Measurements from ENCODE around the gene PFN4. TPM values are rescaled to one million over a fixed set of nuclear protein-coding genes. Genes with fewer than 3 reads are reported as not detected.
"Not testable (repeated sequence)": the region's sequence is repeated elsewhere in the genome, so short reads cannot be mapped to it uniquely, and the experiment has no call there.

The PFN4 gene
- total RNA-seq, 1 donor from 2014 or later = 1.0 TPM

DNA sequence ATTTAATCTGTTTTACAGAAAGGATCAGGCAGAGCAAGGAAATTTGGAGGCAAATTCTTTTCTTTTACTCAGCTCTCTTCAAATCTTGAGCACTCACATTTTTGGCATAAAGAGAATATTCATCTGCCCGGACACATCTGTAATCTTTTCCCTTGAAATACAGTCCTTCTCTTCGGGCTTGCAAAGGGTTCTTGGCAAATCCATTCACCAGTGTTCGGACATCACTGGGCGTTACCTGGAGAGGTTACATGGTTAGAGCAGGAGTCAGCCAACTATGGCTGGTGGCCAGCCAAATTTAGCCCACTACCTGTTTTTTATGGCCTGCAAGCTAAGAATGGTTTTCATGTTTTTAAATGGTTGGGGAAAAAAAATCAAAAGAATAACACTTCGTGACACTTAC lies 2.1 kb downstream of the PFN4 start:
- DNase-seq (ENCODE audit: low spot score) = no peak
- intact Hi-C loops (cut with DNase I) = loop anchor here (5.0 kb wide), 1 partner anchor 179 kb away; the partner anchor contains the start of gene UBXN2A

DNA sequence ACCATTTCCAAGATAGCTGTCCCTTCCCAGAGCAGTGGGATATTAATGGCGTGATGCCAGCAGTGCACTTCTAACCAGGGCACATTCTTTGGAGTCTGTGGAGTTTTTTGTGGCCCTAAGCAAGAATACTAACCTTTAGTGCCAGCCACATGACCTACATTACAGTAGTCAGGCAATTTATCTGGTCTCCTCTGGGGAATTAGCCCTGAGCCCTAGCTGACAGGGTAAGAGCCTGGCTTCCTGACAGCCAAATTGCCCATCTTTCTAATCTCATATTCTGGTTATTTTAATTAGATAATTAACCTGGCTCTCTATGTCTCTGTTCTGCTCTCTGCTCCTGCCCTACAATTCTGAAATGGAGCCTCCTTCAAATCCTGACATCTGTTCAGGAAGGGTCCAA lies 5.2 kb downstream of the PFN4 start:
- DNase-seq (ENCODE audit: low spot score) = no peak
- intact Hi-C loops (cut with DNase I) = no loop called here

DNA sequence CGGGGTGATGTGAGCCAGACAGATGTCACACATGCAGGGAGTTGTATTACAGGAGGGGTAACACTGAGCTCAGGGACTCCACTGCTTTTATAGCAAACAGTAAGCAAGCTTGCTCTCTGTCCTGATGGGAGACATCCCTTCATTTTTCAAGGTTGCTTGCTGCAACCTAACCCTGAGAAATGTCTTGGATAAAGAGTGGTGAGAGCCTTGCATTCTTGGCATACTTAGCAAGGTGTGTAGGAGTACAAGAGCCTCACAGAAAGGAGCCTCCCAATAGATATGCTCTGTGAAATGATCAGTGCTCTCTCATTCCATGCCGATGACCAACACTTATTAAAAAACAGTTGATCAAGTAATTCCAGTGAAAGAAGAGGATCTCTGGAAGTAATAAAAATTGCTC lies 8.1 kb downstream of the PFN4 start:
- DNase-seq (ENCODE audit: low spot score) = no peak
- intact Hi-C loops (cut with DNase I) = no loop called here

DNA sequence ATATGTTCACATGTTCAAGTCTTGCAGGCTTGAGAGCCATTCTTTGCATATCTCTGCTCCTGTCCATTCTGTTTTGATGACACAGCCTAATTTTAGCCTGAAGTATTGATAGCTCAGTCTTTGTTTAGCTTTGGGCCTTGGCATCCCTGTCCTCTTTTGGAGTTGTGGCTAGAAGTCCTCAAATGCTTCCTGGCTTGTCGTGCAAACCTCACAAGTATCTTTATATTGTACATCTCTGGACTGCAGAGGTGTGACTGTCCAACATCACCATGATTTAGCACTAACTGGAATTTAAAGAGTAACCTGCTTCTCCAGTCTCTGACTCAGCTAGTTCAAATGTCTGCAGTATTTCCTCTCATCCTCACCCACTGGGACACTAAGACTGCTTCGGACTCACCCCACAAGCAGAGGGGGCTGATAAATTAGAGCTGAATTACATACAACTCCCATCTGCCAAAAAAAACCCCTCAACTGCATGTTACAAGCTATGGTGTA lies 11.7 kb downstream of the PFN4 start:
- DNase-seq (ENCODE audit: low spot score) = no peak
- intact Hi-C loops (cut with DNase I) = no loop called here

DNA sequence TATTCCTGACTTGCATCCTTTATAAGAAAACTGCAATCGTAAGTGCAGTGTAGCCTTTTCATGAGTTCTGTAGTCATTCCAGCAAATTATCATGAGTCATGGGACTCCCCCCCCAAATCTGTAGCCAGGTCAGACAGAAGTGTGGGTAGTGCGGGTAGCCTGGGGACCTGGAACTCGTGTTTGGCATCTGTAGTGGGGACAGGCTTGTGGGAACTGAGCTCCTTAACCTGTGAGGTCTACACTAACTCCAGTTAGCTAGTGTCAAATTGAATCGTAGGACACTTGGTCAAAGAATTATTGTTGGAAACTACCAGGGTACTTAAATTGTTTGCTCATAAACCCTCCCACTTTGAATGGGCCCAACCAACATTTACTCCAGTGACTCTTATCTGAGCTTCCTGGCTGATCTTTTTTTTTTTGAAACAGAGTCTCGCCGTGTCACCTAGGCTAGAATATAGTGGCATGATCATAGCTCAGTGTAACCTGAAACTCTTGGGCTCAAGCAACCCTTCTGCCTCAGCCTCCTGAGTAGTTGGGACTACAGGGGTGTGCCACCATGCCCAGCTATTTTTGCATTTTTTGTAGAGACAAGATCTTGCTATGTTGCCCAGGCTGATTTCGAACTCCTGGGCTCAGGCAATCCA lies 12.4 kb downstream of the PFN4 start:
- intact Hi-C loops (cut with DNase I) = no loop called here
- no peak for DNase-seq (ENCODE audit: low spot score)

DNA sequence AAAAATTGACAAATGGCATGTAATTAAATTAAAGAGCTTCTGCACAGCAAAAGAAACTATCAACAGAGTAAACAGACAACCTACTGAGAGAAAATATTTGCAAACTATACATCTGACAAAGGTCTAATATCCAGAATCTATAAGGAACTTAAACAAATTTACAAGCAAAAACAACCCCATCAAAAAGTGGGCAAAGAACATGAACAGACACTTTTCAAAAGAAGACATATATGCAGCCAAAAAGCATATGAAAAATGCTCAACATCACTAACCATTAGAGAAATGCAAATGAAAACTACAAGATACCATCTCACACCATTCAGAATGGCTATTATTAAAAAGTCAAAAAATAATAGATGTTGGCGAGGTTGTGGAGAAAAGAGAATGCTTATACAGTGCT lies 13.7 kb downstream of the PFN4 start:
- intact Hi-C loops (cut with DNase I); DNase-seq (ENCODE audit: low spot score): not testable (repeated sequence)

DNA sequence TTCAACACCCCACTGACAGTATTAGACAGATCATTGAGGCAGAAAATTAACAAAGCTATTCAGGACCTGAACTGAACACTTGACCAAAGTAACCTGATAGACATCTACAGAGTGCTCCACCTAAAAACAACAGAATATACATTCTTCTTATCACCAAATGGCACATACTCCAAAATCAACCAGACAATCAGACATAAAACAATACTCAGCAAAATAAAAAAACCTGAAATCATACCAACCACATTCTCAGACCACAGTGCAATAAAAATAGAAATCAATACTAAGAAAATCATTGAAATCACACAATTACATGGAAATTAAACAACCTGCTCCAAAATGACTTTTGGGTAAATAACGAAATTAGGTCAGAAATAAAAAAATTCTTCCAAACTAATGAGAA lies 15.8 kb downstream of the PFN4 start:
- intact Hi-C loops (cut with DNase I) = no loop called here
- no peak for DNase-seq (ENCODE audit: low spot score)

DNA sequence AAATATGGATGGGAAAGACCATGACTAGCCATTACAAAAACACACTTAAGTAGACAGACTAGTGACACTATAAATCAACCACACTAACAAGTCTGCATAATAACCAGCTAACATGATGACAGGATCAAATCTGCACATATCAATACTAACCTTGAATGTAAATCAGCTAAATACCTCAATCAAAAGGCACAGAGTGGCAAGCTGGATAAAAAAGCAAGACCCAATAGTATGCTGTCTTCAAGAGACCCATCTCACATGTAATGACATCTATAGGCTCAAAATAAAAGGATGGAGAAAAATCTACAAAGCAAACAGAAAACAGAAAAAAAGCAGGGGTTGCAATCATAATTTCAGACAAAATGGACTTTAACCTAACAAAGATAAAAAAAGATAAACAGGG lies 16.3 kb downstream of the PFN4 start:
- intact Hi-C loops (cut with DNase I) = no loop called here
- no peak for DNase-seq (ENCODE audit: low spot score)

DNA sequence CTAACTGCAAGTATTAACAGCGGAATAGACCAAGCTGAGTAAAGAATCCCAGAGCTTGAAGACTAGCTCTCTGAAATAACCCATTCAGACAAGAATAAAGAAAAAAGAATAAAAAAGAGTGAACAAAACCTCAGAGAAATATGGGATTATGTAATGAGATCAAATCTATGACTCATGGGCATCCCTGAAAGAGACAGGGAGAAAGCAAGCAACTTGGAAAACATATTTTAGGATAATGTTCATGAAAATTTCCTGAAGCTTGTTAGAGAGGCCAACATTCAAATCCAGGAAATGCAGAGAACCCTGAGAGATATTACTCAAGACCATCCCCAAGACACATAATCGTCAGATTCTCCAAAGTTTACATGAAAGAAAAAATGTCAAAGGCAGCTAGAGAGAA lies 17.3 kb downstream of the PFN4 start:
- DNase-seq (ENCODE audit: low spot score) = no peak
- intact Hi-C loops (cut with DNase I) = no loop called here

DNA sequence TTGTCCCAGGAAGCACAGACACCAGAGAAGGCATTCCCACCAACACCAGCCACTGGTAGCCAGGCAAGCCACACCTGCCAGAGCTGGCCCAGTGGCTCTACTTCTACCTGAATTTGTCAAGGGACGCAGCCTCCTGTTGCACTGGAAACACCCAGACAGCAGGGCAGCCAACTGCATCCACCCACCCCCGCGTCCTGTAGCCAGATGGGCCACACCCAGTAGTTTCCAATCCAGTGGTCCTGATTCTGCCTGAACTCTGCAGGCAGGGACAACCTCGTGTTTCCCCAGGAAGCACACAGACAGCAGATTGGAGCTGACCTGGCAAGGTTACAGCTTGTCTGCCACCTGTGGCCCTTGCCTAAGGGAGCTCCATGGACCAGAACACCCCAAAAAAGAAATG lies 18.2 kb downstream of the PFN4 start:
- intact Hi-C loops (cut with DNase I) = no loop called here
- no peak for DNase-seq (ENCODE audit: low spot score)

DNA sequence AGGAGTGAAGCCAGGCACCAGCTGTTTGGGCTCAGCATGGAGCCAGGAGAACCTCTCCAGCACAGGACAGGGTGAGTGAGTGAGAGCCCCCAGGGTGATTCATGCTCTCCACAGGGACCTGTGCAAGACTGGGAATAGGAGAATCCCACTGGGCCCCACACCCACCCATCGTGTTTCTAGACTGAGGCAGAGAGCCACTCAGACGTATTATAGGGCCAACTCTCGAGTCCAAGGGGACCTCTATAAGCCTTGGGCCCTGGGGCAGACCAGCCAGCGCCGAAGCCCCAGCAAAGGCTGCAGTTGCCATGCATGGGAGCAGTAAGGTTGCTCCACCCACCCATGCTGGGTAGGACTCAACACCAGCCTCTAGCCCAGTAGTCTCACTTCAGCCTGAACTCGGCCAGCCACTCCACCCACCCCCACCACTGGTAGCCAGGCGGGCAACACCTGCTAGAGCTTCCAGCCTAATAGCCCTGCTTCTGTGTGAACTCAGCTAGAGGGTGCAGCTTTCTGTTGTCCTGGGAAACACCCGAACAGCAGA lies 19.0 kb downstream of the PFN4 start:
- intact Hi-C loops (cut with DNase I) = no loop called here
- DNase-seq (ENCODE audit: low spot score) = no peak

DNA sequence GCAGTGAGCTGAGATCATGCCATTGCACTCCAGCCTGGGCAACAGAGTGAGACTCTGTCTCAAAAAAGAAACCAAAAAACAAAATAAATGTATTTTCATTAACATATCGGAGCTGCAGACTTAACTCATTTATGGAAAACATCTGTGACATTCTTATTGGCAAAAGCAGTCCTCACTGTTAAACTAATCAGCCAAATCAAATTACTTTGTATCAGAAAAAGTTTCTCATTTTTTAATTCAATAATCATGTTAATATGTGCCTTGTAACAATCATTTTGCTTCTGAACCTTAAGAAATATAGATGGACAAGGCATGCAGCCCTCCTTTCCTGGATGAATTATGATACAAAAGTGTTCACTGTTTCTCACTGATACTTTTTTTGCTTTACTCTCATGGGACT lies 20.5 kb downstream of the PFN4 start:
- no peak for DNase-seq (ENCODE audit: low spot score)
- intact Hi-C loops (cut with DNase I) = no loop called here

DNA sequence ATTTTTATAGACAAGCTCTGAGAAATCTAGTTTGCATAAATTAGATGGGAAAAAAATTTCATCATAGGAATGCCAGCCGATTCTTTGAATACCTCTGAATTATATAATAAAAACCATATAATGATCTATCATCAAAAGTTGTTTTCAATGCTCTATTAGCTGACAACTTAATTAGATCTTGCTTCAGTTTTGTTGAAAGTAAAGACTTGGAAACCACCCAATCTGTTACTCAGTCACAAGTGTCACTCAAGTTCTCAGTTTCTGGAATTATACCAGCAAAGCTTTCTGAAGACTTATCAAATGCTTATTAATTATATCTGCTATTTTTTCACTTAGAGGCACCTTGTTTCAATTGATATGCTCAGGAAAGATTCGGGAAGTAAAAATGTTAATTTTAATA lies 21.1 kb downstream of the PFN4 start:
- DNase-seq (ENCODE audit: low spot score) = no peak
- intact Hi-C loops (cut with DNase I) = no loop called here

DNA sequence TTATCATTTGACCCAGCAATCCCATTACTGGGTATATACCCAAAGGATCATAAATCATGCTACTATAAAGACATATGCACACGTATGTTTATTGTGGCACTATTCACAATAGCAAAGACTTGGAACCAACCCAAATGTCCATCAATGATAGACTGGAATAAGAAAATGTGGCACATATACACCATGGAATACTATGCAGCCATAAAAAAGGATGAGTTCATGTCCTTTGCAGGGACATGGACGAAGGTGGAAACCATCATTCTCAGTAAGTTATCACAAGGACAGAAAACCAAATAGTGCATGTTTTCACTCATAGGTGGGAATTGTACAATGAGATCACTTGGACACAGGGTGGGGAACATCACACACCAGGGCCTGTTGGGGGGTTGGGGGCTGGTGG lies 22.4 kb downstream of the PFN4 start:
- DNase-seq (ENCODE audit: low spot score); intact Hi-C loops (cut with DNase I): not testable (repeated sequence)

DNA sequence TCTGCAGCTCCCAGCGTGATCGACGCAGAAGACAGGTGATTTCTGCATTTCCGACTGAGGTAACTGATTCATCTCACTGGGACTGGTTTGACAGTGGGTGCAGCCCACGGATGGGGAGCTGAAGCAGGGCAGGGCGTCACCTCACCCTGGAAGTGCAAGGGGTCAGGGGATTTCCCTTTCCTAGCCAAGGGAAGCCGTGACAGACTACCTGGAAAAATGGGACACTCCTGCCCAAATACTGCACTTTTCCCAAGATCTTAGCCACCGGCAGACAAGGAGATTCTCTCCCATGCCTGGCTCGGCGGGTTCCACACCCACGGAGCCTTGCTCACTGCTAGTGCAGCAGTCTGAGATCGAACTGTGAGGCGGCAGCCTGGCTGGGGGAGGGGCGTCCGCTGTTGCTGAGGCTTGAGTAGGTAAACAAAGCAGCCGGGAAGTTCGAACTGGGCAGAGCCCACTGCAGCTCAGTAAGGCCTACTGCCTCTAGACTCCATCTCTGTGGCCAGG lies 27.9 kb downstream of the PFN4 start:
- intact Hi-C loops (cut with DNase I); DNase-seq (ENCODE audit: low spot score): not testable (repeated sequence)

DNA sequence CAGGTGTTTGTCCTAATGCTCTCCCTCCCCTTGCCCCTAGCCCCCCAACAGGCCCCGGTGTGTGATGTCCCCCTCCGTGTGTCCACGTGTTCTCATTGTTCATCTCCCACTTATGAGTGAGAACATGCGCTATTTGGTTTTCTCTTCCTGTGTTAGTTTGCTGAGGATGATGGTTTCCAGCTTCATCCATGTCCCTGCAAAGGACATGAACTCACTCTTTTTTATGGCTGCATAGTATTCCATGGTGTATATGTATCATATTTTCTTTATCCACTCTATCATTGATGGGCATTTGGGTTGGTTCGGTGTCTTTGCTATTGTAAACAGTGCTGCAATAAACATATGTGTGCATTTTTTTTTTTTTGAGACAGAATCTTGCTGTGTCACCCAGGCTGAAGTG lies 29.9 kb downstream of the PFN4 start:
- intact Hi-C loops (cut with DNase I); DNase-seq (ENCODE audit: low spot score): not testable (repeated sequence)

DNA sequence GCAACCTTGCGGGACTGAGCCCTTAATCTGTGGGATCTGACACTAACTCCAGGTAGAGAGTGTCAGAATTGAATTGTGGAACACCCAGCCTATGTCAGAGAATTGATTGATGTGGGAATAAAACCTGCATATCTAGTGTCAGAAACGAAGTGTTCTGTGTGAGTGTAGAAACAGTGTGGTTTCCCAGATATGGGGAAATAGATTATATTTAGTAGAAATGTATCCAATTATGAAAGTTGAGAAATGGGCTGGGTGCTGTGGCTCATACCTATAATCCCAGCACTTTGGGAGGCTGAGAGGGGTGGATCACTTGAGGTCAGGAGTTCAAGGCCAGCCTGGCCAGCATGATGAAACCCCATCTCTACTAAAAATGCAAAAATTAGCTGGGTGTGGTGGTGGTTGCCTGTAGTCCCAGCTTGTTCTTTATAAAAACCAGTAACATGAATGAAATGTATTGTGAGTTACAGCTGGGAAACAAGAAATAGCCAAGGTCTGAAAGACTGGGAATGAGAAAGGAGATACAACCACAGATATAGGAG lies 34.2 kb downstream of the PFN4 start:
- no peak for DNase-seq (ENCODE audit: low spot score)
- intact Hi-C loops (cut with DNase I) = loop anchor here (10.0 kb wide), 1 partner anchor 276 kb away; the partner anchor contains the start of gene ITSN2

DNA sequence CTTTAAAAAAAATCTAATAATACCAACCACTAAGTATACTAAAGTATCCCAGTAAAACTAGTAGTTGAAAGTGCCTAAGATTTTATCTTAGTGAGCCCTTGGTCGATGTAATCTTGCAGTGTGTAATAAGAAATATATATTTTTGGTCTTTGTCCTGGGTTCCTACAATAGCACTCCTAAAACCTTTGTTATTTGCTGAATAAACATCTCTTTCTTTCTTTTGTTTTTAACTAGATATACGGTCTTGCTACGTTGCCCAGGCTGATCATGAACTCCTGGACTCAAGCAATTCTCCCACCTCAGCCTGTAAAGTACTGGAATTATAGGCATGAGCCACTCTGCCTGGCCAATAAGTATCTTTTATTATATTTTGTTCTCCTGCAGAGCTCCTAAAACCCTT lies 36.1 kb downstream of the PFN4 start:
- no peak for DNase-seq (ENCODE audit: low spot score)
- intact Hi-C loops (cut with DNase I) = loop anchor here (10.0 kb wide), 1 partner anchor 278 kb away; the partner anchor contains the start of gene ITSN2

DNA sequence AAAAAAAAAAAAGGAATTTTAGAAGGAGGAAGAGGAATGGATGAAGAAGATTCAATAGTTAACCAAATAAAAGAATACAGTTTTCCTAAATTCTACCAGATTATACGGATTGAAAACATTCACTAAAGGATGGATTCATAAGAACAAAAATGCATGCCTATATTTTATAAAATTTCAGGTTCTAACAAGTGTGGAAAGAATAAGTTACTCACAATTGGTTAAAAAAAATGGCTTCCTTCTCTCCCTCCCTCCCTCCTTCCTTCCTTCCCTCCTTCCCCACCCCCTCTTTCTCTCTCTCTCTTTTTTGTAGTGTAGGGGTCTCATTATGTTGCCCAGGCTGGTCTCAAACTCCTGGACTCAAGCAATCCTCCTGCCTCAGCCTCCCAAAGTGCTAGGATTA lies 36.9 kb downstream of the PFN4 start:
- DNase-seq (ENCODE audit: low spot score) = no peak
- intact Hi-C loops (cut with DNase I) = loop anchor here (10.0 kb wide), 1 partner anchor 279 kb away; the partner anchor contains the start of gene ITSN2

DNA sequence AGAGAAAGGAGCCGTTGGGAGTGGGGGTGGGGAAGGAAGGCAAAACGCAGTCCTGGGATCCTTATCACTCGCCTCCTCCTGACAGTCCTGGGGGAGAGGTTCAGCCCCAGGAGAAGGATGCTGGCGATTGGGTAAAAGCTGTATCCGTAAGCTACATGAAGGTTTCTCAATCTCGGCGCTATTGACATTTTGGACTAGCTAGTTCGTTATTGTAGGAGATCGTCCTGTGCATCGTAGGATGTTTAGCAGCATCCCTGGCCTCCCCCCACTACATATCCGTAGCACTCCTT lies 38.0 kb downstream of the PFN4 start:
- DNase-seq (ENCODE audit: low spot score) = no peak
- intact Hi-C loops (cut with DNase I) = loop anchor here (2.0 to 10.0 kb wide), 3 partner anchors 38 to 280 kb away; partner anchors contain the start of genes ATAD2B, FAM228B, ITSN2 and PFN4
